ENCODE results near the gene TET3. TPM values are rescaled to one million over a fixed set of nuclear protein-coding genes. Genes with fewer than 3 reads are reported as not detected.

The TET3 gene
- total RNA-seq, 1 donor from 2014 or later, result 2.3 TPM

DNA sequence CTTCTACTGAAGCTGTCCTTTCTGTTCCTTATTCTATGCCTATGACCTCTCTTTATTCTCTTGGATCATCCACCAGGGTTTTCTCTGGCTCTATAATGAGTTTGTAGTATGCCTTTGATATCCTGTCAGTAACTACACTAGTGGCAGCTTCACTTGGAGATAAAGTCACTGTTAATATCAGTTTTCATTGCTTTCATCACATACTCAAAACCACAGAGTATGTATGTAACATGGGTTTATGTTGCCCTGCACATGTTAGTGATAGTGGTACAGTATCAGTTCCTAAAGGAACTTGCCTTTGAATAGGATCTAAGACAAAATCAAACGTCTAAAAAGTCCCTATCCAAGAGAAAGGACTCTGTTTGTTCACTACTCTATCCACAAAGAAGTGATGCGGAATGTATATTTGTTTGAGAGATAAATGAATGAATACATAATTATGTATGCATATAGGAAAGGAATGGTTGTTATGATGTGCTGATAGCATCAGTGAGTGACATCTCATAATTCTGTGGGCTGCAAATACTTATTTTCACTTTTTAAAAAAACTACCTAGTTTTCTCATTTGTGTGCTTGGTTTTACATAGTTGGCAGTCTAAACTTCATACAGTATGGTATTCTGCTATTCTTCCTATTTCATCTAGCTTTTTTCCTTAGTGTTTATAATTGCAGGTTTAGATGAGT, 45.1 kb downstream of the TET3 start:
- TF ChIP-seq, protein P1, sequence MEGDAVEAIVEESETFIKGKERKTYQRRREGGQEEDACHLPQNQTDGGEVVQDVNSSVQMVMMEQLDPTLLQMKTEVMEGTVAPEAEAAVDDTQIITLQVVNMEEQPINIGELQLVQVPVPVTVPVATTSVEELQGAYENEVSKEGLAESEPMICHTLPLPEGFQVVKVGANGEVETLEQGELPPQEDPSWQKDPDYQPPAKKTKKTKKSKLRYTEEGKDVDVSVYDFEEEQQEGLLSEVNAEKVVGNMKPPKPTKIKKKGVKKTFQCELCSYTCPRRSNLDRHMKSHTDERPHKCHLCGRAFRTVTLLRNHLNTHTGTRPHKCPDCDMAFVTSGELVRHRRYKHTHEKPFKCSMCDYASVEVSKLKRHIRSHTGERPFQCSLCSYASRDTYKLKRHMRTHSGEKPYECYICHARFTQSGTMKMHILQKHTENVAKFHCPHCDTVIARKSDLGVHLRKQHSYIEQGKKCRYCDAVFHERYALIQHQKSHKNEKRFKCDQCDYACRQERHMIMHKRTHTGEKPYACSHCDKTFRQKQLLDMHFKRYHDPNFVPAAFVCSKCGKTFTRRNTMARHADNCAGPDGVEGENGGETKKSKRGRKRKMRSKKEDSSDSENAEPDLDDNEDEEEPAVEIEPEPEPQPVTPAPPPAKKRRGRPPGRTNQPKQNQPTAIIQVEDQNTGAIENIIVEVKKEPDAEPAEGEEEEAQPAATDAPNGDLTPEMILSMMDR (IDR thresholded peaks at IDR 0.05; ENCODE audit: borderline replicate concordance), result no peak
- no peak for DNase-seq
- intact Hi-C loops (cut with micrococcal nuclease), result no loop called here
- Histone ChIP-seq H3K27ac (replicated peaks) (no peak overlapping the region), H3K27me3 (ENCODE audit: low read depth) (no peaks in the 10 kb centered on the region), H3K4me1 (peaks cover 28% of the 10 kb centered on the region), H3K9me3 (replicated peaks) (peaks cover 3% of the 10 kb centered on the region), H3K4me3 (no peak overlapping the region), H3K36me3 (no peaks in the 10 kb centered on the region)

GRCh38 chr2:74031221-74031620, 46.5 kb downstream of the TET3 start:
- Histone ChIP-seq H3K27ac (replicated peaks) (no peak overlapping the region), H3K4me3 (no peak overlapping the region), H3K4me1 (peaks cover 28% of the 10 kb centered on the region), H3K9me3 (replicated peaks) (peaks cover 3% of the 10 kb centered on the region), H3K27me3 (ENCODE audit: low read depth) (no peaks in the 10 kb centered on the region), H3K36me3 (no peaks in the 10 kb centered on the region)
- TF ChIP-seq, protein P1 (IDR thresholded peaks at IDR 0.05; ENCODE audit: borderline replicate concordance), result no peak
- no peak for DNase-seq
- intact Hi-C loops (cut with micrococcal nuclease), result no loop called here

- Histone ChIP-seq H3K27ac (replicated peaks) (no peak overlapping the region), H3K4me3 (no peak overlapping the region), H3K9me3 (replicated peaks) (peaks cover 3% of the 10 kb centered on the region), H3K27me3 (ENCODE audit: low read depth) (no peaks in the 10 kb centered on the region), H3K4me1 (peaks cover 32% of the 10 kb centered on the region), H3K36me3 (no peaks in the 10 kb centered on the region)
- TF ChIP-seq, protein P1 (IDR thresholded peaks at IDR 0.05; ENCODE audit: borderline replicate concordance), result no peak
- intact Hi-C loops (cut with micrococcal nuclease), result no loop called here
- no peak for DNase-seq
Measured at GRCh38 chr2:74031959-74032287, 47.2 kb downstream of the TET3 start.

DNA sequence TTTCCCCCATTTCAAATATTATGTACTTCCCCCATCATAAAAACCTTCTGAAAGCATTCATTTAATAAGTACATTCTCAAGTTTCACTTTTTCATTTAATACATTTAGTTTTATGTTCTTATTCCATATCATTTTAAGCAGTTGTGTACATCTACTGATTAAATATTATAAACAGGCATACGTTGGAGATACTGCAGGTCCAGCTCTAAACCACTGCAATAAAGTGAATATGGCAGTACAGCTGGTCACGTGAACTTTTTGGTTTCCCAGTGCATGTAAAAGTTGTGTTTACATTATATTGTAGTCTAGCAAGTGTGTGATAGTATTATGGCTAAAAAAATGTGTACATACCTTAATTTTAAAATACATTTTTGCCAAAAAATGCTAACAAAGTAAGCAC, 48.7 kb downstream of the TET3 start:
- no peak for DNase-seq
- Histone ChIP-seq H3K9me3 (replicated peaks) (peaks cover 2% of the 10 kb centered on the region), H3K27me3 (ENCODE audit: low read depth) (no peaks in the 10 kb centered on the region), H3K4me1 (peaks cover 43% of the 10 kb centered on the region), H3K36me3 (no peaks in the 10 kb centered on the region), H3K27ac (replicated peaks) (no peak overlapping the region), H3K4me3 (no peak overlapping the region)
- TF ChIP-seq, protein P1 (IDR thresholded peaks at IDR 0.05; ENCODE audit: borderline replicate concordance), result no peak
- intact Hi-C loops (cut with micrococcal nuclease), result no loop called here

Other genes with a start within 250 kb of the TET3 start
- 30.6 TPM for gene TPRKB, start 247.6 kb upstream of the TET3 start, total RNA-seq
- gene DUSP11, start 204.8 kb upstream of the TET3 start, total RNA-seq, result 10.6 TPM
- gene C2orf78, start 200.7 kb upstream of the TET3 start, total RNA-seq, result not detected
- 35.5 TPM for gene STAMBP, start 155.9 kb upstream of the TET3 start, total RNA-seq
- 1.6 TPM for gene ACTG2, start 91.9 kb upstream of the TET3 start, total RNA-seq
- gene DGUOK, start 58.0 kb upstream of the TET3 start, total RNA-seq, result 21.9 TPM
- gene BOLA3, start 163.0 kb downstream of the TET3 start, total RNA-seq, result 81.2 TPM
- gene MOB1A, start 194.0 kb downstream of the TET3 start, total RNA-seq, result 54.9 TPM
- 17.8 TPM for gene MTHFD2, start 213.7 kb downstream of the TET3 start, total RNA-seq

All from left ventricle myocardium inferior (tissue), 1 donor.